Omental fat pad (tissue), 4 donors: ENCODE measurements around the gene TAOK2. TPM values are rescaled to one million over a fixed set of nuclear protein-coding genes. Genes with fewer than 3 reads are reported as not detected.
"Not testable (repeated sequence)": the region's sequence is repeated elsewhere in the genome, so short reads cannot be mapped to it uniquely, and the experiment has no call there.

Source experiments
- ATAC-seq: fragments of 150-250 bp; one replicate; pipeline ENCODE4 v1.9.1; 2016; ENCODE audit warnings: mild to moderate bottlenecking, moderate library complexity; ENCODE audit not compliant: low FRiP score
- DNase-seq: peaks from one replicate; pipeline ENCODE4 v3.0.0-alpha.2; 2019; ENCODE audit warnings: low spot score
- CTCF ChIP-seq, 3 donors: fragments of 450-650 bp; IDR thresholded peaks; one replicate each; pipeline ENCODE4 v1.5.1; 2016 to 2017; ENCODE audit warnings: antibody characterized with exemption in 3 of 3, mild to moderate bottlenecking in 3 of 3, moderate library complexity in 2 of 3
- total RNA-seq, 4 donors: library from RNA; depleted of rRNA; stranded (reverse); fragments of >200 nt; gene quantifications; one replicate each; pipeline ENCODE4 v1.1.0, GENCODE V29; 2016

Gene TAOK2
- total RNA-seq, 4 donors from 2014 or later = 25.1 to 90.0 (median 43.2) TPM

DNA sequence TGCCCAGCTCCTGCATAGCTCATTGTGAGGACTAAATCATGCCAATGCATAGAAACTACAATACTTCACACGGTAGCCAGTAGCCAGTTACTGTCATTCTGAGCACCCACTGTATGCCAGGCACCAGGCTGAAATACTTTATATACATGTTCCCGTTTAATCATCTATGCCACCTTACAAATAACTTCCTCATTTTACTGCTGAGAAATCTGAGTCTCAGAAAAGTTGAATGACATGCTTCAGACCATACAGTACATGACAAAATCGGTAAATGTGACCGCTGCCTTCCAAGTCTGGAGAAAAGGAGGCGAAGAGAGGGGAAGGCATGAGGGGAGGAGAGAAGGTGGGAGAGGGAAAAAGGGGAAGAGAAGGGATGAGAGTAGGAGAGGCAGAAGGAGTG, 66.6 kb downstream of the TAOK2 start:
- DNase-seq (no peak), ATAC-seq (no peak)
- no peak for TF ChIP-seq CTCF (IDR thresholded peaks at IDR 0.05)

DNA sequence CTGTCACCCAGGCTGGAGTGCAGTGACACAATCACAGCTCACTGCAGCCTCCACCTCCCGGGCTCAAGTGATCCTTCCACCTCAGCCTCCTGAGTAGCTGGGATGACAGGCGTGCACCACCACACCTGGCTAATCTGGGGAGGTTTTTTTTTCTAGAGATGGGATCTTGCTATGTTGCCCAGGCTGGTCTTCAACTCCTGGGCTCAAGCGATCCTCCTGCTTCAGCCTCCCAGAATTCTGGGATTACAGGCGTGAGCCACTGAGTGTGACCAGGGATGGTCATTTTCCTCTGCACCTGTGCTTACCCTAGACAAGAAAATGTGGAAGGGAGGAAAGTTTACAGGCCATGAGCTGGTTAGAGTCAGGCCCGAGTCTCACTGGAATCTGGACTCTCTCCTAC, 67.0 kb downstream of the TAOK2 start:
- ATAC-seq, DNase-seq: not testable (repeated sequence)

DNA sequence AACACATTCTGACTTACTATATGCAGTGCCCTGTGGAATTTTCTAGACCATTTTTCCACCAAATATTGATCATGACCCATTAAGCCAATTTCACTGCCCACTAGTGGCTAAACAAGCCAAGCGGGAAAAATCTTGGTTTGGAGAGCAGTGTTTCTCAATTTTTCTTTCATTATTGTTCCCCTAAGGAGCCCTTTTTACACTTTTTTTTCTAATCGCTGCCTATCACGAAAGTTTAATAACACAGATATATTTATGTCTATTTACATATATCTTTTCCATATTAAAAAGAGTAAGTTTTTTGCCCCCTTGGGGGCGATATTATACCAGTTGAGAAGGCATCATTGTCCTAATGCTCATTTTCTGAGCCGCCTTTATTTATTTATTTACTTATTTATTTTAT, 68.2 kb downstream of the TAOK2 start:
- DNase-seq (no peak), ATAC-seq (no peak)
- TF ChIP-seq CTCF (IDR thresholded peaks at IDR 0.05) = no peak

Other genes with a start within 250 kb of the TAOK2 start
- 10 to 100 TPM in 1 of 4 donors, 1 to 10 TPM in 3; 1.6 to 14.2 (median 4.8) TPM for gene C16orf54, start 227.9 kb upstream of the TAOK2 start, total RNA-seq
- gene ZG16, start 195.6 kb upstream of the TAOK2 start, total RNA-seq = not detected
- gene KIF22, start 183.1 kb upstream of the TAOK2 start, total RNA-seq = 10 to 100 TPM in 3 of 4 donors, 1 to 10 TPM in 1; 9.2 to 25.2 (median 13.1) TPM
- 10 to 100 TPM; 38.0 to 76.9 (median 57.7) TPM for gene MAZ, start 167.3 kb upstream of the TAOK2 start, total RNA-seq
- gene PRRT2, start 161.7 kb upstream of the TAOK2 start, total RNA-seq = 1 to 10 TPM in 2 of 4 donors, under 1 TPM in 2; 0.28 to 9.8 (median 1.0) TPM
- 10 to 100 TPM; 15.6 to 32.9 (median 20.6) TPM for gene PAGR1, start 157.7 kb upstream of the TAOK2 start, total RNA-seq
- gene MVP, start 153.4 kb upstream of the TAOK2 start, total RNA-seq = 100 to 1,000 TPM; 101 to 151 (median 129) TPM
- 100 to 1,000 TPM; 101 to 156 (median 104) TPM for gene CDIPT, start 110.6 kb upstream of the TAOK2 start, total RNA-seq
- 10 to 100 TPM in 1 of 4 donors, 1 to 10 TPM in 2, under 1 TPM in 1; 0.63 to 11.5 (median 4.2) TPM for gene SEZ6L2, start 74.3 kb upstream of the TAOK2 start, total RNA-seq
- 10 to 100 TPM in 2 of 4 donors, 1 to 10 TPM in 1, not detected in 1; 4.0 to 14.0 (median 10.6) TPM for gene ASPHD1, start 73.4 kb upstream of the TAOK2 start, total RNA-seq
- 10 to 100 TPM in 3 of 4 donors, 1 to 10 TPM in 1; 7.1 to 44.5 (median 20.0) TPM for gene KCTD13, start 47.6 kb upstream of the TAOK2 start, total RNA-seq
- 100 to 1,000 TPM in 3 of 4 donors, 10 to 100 TPM in 1; 78.4 to 135 (median 110) TPM for gene TMEM219, start 11.8 kb upstream of the TAOK2 start, total RNA-seq
- 10 to 100 TPM in 1 of 4 donors, 1 to 10 TPM in 3; 5.6 to 22.2 (median 9.8) TPM for gene HIRIP3, start 21.7 kb downstream of the TAOK2 start, total RNA-seq
- gene INO80E, start 22.4 kb downstream of the TAOK2 start, total RNA-seq = 100 to 1,000 TPM in 1 of 4 donors, 10 to 100 TPM in 3; 22.8 to 113 (median 31.1) TPM
- 1 to 10 TPM in 2 of 4 donors, under 1 TPM in 1, not detected in 1; 0.95 to 2.3 (median 1.2) TPM for gene DOC2A, start 37.2 kb downstream of the TAOK2 start, total RNA-seq
- gene C16orf92, start 49.3 kb downstream of the TAOK2 start, total RNA-seq = not detected
- not detected for gene TLCD3B, start 57.4 kb downstream of the TAOK2 start, total RNA-seq
- gene ALDOA, start 91.9 kb downstream of the TAOK2 start, total RNA-seq = 100 to 1,000 TPM; 468 to 864 (median 772) TPM
- 10 to 100 TPM; 49.8 to 59.1 (median 56.3) TPM for gene PPP4C, start 102.1 kb downstream of the TAOK2 start, total RNA-seq
- under 1 TPM in 2 of 4 donors, not detected in 2; 0.36 to 0.56 TPM for gene TBX6, start 118.1 kb downstream of the TAOK2 start, total RNA-seq
- gene YPEL3, start 122.3 kb downstream of the TAOK2 start, total RNA-seq = 10 to 100 TPM; 33.0 to 93.7 (median 74.9) TPM
- gene GDPD3, start 139.7 kb downstream of the TAOK2 start, total RNA-seq = 1 to 10 TPM; 1.6 to 6.3 (median 2.8) TPM
- 100 to 1,000 TPM in 1 of 4 donors, 10 to 100 TPM in 3; 58.1 to 149 (median 87.0) TPM for gene MAPK3, start 149.4 kb downstream of the TAOK2 start, total RNA-seq
- 100 to 1,000 TPM in 1 of 4 donors, 10 to 100 TPM in 3; 31.6 to 109 (median 50.0) TPM for gene CORO1A, start 209.7 kb downstream of the TAOK2 start, total RNA-seq
- 100 to 1,000 TPM; 152 to 366 (median 206) TPM for gene BOLA2B, start 219.8 kb downstream of the TAOK2 start, total RNA-seq
- gene SLX1A, start 220.0 kb downstream of the TAOK2 start, total RNA-seq = 10 to 100 TPM; 21.7 to 52.7 (median 44.2) TPM
- gene SULT1A3, start 225.4 kb downstream of the TAOK2 start, total RNA-seq = 10 to 100 TPM; 14.0 to 32.3 (median 18.3) TPM